GM18867 (cell line): ENCODE data around the gene OSBP.
"Not testable (repeated sequence)": the region's sequence is repeated elsewhere in the genome, so short reads cannot be mapped to it uniquely, and the experiment has no call there.

Experiments
- ATAC-seq: cut with Tn5 transposase; IDR thresholded peaks from one replicate; pipeline ENCODE4 v1.9.1; 2021; ENCODE audit warnings: mild to moderate bottlenecking, moderate library complexity; ENCODE audit not compliant: unreplicated experiment

Gene OSBP

DNA sequence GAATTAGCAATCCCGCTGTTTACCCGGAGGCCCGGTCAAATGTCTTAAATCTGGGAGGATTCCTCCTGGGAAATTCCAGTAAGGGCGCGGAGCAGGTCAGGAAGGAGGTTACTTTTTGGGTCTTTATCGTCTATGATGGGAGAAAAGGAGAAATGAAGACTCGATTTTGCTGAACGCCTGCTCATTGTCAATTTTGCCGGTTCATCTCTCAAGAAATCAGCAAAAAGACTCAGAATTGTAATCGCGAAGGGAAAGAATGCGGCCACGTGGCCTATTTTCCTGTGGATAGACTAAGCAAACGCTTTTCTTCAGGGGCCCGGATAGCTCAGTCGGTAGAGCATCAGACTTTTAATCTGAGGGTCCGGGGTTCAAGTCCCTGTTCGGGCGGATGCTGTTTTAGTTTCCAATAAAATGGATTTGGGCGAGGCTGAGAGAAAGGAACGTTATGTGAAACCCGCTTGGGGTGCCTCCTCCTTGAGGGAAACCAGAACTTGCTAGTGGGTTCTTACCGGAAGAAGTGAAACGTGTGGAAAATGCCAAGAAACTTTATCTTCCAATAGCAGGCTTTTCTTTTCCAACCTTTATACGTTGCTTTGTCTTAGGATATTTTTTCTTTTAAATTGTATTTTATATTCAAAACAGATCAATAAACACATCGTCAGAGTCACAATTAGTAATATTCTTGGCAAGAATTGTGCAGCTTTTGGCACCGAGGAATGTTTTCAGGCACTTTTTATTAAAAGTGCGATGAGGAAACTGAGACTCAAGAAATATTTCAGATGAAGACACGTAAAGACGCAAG, 59.3 kb downstream of the OSBP start:
- no peak for ATAC-seq

GRCh38 chr11:59555601-59556114, 59.9 kb downstream of the OSBP start:
- ATAC-seq: no peak

GRCh38 chr11:59553323-59553722, 62.3 kb downstream of the OSBP start:
- no peak for ATAC-seq

DNA sequence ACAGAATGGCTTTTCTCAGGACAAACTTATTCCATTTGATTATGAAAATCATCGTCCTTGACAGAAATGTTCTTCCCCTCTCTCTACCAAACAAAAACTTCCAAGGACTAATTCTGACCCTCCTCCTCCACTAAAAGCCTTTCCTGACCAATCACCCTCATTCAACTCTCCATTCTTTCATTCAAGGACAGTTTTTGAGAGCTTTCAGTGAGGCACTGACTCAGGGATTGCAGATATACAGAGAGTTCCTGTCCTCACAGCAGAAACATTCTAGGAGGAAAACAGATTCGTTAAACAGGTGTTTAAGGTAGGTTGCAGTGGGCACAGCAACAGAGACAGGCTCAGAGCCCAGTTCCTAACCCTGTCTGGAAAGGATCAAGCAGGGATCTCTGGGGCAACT, 62.7 kb downstream of the OSBP start:
- no peak for ATAC-seq

DNA sequence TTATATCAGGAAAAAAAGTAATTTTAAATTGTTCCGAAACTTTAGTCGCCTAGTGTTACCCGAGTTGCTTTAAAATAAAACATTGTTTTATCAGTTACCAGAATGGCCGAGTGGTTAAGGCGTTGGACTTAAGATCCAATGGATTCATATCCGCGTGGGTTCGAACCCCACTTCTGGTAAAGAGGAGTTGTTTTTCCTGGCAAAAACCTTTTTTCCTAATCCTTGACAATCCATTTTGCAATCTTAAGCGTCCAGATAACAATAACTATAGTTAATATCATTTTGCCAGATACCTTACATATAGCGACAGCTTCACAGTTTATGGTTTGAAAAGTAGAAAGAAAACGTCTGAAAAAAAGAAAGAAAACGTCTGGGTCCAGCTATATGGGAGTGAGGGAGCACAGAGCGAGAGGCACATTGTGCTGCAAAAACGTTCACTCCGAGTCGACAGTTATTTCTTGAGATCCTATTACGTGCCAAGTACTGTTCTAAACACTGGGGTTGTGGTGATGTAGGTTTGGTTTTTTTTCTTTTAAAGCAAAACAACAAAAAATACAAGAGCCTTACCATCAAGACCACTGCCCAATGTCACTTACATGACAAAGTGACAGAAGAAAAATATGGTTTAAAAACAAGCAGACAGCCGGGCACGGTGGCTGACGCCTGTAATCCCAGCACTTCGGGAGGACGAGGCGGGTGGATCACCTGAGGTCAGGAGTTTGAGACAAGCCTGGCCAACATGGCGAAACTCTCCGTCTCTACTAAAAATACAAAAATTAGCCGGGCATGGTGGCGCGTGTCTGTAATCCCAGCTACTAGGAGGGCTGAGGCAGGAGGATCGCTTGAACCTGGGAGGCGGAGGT, 63.7 kb downstream of the OSBP start:
- ATAC-seq: no peak

DNA sequence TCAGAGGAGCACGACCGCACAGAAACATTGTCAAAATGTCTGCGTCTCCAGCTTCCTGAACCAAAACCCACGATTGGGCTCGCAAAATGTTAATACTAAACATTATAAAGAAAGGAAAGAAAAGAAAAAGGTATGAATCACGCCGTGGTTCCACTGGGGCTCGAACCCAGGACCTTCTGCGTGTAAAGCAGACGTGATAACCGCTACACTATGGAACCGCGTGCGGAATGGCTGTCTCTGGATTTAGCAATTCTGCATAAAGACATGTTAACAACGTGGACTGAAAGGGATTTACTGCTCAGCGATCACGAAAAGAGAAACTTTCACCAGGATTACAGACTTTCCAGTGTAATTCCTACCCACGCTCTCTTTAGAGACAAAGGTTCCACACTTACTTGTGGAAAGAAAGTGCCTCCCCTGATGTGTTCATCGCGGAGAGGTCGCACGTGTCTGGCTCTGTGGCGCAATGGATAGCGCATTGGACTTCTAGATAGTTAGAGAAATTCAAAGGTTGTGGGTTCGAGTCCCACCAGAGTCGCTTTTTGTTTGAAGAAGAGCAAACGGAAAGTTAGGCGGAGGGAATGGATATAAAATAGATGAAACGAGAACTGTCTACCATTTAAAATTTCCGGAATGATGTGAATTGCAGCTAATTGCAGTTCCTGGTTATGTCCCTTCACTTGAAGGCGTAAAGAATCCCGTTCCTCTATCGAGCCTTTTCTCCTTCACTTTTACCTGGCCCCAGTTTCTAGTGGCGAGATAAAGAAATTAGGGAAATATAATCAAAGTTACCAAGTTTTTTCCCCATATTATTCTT, 64.5 kb downstream of the OSBP start:
- ATAC-seq: peak; percentile 46

- peak; percentile 90 for ATAC-seq
Measured at GRCh38 chr11:59550368-59550841, 65.2 kb downstream of the OSBP start.

GRCh38 chr11:59548309-59548656, 67.3 kb downstream of the OSBP start:
- no peak for ATAC-seq

GRCh38 chr11:59547605-59548308, 67.8 kb downstream of the OSBP start:
- not testable (repeated sequence) for ATAC-seq

DNA sequence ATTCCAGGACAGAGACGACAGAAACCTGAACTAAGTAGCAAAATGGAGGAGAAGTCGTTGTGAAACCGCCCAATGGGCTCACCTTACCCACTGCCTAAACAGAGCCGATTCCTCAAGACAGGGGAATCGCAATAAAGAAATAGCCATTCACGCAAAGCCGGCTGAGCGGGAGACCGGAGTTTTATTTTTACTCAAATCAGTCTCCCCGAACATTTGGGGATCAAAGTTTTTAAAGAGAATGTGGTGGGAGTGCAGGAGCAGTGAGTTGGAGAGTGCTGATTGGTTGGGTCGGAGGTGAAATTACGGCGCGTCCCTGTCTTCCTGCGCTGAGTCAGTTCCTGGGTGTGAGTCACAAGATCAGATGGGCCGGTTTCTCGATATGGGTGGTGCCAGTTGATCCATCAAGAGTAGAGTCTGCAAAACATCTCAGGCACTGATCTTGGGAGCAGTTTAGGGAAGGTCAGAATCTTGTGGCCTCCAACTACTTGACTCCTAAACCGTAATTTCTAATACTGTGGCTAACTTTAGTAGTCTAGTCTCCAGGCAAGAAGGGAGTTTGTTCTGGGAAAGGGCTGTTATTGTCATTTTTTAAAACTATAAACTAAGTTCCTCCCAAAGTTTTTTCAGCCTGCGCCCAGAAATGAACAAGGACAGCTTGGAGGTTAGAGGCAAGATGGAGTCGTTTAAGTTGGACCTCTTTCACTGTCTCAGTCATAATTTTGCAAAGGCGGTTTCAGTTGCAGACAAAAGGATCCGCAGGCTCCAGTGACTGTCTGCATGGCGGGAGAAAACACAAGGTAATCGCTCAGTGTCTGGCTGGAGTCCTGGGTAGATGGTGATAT, 70.2 kb downstream of the OSBP start:
- no peak for ATAC-seq

DNA sequence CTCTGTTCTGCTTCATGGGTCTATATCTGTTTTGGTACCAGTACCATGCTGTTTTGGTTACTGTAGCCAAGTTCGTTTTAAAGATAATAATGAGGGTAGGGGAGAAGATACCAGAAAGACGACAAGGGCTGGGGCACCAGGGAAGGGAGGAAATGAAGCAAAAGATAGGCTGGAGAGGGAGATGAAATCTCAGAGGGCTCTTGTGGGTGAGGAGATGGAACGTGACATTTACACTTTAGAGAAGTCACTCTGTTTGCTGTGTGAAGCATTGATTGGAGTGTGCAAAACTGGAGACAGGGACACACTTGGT, 70.8 kb downstream of the OSBP start:
- ATAC-seq: no peak

DNA sequence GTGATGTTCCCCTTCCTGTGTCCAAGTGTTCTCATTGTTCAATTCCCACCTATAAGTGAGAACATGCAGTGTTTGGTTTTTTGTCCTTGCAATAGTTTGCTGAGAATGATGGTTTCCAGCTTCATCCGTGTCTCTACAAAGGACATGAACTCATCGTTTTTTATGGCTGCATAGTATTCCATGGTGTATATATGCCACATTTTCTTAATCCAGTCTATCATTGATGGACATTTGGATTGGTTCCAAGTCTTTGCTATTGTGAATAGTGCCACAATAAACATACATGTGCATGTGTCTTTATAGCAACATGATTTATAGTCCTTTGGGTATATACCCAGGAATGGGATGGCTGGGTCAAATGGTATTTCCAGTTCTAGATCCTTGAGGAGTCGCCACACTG, 71.9 kb downstream of the OSBP start:
- ATAC-seq: not testable (repeated sequence)

DNA sequence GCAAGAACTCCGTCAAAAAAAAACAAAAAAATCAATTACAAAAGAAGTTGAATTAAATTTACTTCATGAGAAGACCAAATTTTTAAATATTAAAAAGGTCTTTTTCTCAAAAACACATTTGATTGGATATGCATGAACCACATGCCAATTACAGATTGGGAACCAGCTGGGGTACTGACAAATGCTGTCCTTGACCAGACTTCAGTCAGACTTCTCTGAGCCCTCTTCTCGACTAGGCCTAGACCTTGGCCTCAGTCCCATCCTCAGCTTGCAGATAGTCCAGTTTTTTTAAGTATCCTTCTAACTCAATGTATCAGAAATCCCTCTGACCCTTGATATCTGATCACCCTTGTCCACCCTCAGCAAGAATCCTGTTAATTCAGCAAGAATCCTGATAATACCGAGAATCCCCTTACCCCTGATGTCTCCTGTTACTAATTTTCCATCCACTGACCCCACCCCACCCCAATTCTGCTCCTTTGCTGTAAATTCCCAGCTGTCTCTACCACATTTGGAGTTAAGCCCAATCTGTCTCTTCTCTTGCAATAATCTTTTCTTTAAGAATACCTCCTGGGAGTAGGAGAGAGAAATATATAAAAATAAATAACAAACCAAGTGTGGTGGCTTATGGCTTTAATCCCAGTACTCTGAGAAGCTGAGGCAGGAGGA, 73.3 kb downstream of the OSBP start:
- ATAC-seq: no peak

- no peak for ATAC-seq
Measured at GRCh38 chr11:59534676-59535075, 80.9 kb downstream of the OSBP start.

GRCh38 chr11:59532620-59533019, 83.0 kb downstream of the OSBP start:
- no peak for ATAC-seq

DNA sequence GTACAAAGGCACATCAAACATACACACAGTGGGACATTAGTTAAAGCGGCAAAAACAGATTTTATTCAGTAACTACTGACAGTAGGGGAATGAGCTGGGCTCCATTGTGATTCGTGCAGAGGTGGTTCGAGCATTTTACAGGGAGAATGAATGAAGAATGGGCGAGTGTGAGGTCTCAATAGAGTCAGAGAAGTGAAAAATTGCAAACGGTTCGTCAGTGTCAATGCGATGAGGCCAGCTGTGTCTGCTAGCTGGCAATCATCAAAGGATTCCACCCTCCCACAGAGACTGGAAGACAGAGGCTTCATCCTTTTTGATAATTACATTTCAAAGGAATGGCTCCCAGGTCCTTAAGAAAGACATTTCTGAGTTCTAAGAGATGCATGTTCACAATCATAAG, 86.9 kb downstream of the OSBP start:
- no peak for ATAC-seq
